H1 (cell line): ENCODE results near the gene MARK4. TPM values are rescaled to one million over a fixed set of nuclear protein-coding genes. Genes with fewer than 3 reads are reported as not detected.

ENCODE experiments used
- CTCF ChIA-PET: fragments of 300-600 bp; sonication (Branson Sonifier 250); formaldehyde crosslinking; loops from one replicate; lab custom pipeline; 2021; ENCODE audit not compliant: partially characterized antibody; lab: Charles Lee
- POLR2A ChIA-PET: fragments of 300-600 bp; sonication (Branson Sonifier 250); formaldehyde crosslinking; loops from one replicate; lab custom pipeline; 2021; ENCODE audit warnings: inconsistent platforms; ENCODE audit not compliant: partially characterized antibody; lab: Charles Lee
- DNase-seq, 2 experiments: peaks; one replicate each; pipeline versions ENCODE4 v3.0.0 to v3.0.0-alpha.2; 2010 to 2022; ENCODE audit warnings: low spot score in 2 of 2, low read depth in 1 of 2, mixed read lengths in 1 of 2
- FAIRE-seq: peaks from 2 replicates; lab custom pipeline; 2011; peaks lifted over from hg19 to GRCh38; lab: Jason Lieb, UNC
- H2AFZ ChIP-seq: 2 replicates; pipeline ENCODE4 v1.8.1; 2012; ENCODE audit warnings: low read length, inconsistent platforms
- H2AK5ac ChIP-seq: 2 replicates; pipeline ENCODE4 v1.6.1; 2013; ENCODE audit warnings: low read depth, low read length
- H2BK120ac ChIP-seq: replicated peaks from 2 replicates; pipeline ENCODE3; 2013; ENCODE audit warnings: low read depth, low read length, inconsistent platforms
- H2BK12ac ChIP-seq: 2 replicates; pipeline ENCODE4 v1.6.1; 2013; ENCODE audit warnings: low read depth, low read length
- H2BK15ac ChIP-seq: 2 replicates; pipeline ENCODE4 v1.6.1; 2013; ENCODE audit warnings: low read length
- H2BK20ac ChIP-seq: 2 replicates; pipeline ENCODE4 v1.6.1; 2013; ENCODE audit warnings: low read length
- H2BK5ac ChIP-seq: 2 replicates; pipeline ENCODE4 v1.6.1; 2013; ENCODE audit warnings: low read depth, low read length
- H3K14ac ChIP-seq: 2 replicates; pipeline ENCODE4 v1.6.1; 2013; ENCODE audit warnings: inconsistent platforms; ENCODE audit not compliant: insufficient read length
- H3K18ac ChIP-seq: 2 replicates; pipeline ENCODE4 v1.6.1; 2013; ENCODE audit warnings: low read length; ENCODE audit errors: extremely low read depth
- H3K23ac ChIP-seq: 2 replicates; pipeline ENCODE4 v1.6.1; 2013; ENCODE audit warnings: inconsistent platforms; ENCODE audit not compliant: insufficient read length
- H3K23me2 ChIP-seq: 2 replicates; pipeline ENCODE4 v1.6.1; 2013; ENCODE audit warnings: low read depth, low read length
- H3K27ac ChIP-seq: 2 replicates; pipeline ENCODE4 v1.6.1; 2011; ENCODE audit warnings: low read depth, low read length, inconsistent platforms
- H3K27me3 ChIP-seq, 4 experiments: replicated peaks in 1 of 4; 1 replicate in 1 of 4; 2 replicates in 3 of 4; pipeline versions ENCODE4 v1.6.1 to v1.8.1; 2011 to 2013; ENCODE audit warnings: low read length in 3 of 4, mild to moderate bottlenecking in 3 of 4, inconsistent platforms in 2 of 4, mixed read lengths in 2 of 4, moderate library complexity in 1 of 4; ENCODE audit not compliant: control insufficient read depth in 3 of 4, insufficient read depth in 3 of 4; ENCODE audit errors: extremely low read depth in 1 of 4
- H3K36me3 ChIP-seq, 4 experiments: 2 replicates each; pipeline versions ENCODE4 v1.6.1 to v1.8.1; 2011 to 2013; ENCODE audit warnings: mild to moderate bottlenecking in 4 of 4, low read length in 3 of 4, moderate library complexity in 2 of 4, control low read depth in 1 of 4, inconsistent platforms in 1 of 4; ENCODE audit not compliant: insufficient read depth in 4 of 4, control insufficient read depth in 2 of 4
- H3K4ac ChIP-seq: replicated peaks from 2 replicates; pipeline ENCODE3; 2013; ENCODE audit warnings: low read length, low read depth, mixed read lengths, inconsistent platforms; ENCODE audit not compliant: insufficient read length
- H3K4me1 ChIP-seq, 4 experiments: replicated peaks in 1 of 4; 1 replicate in 1 of 4; 2 replicates in 3 of 4; pipeline versions ENCODE4 v1.6.1 to v1.8.1; 2011 to 2013; ENCODE audit warnings: low read length in 3 of 4, inconsistent platforms in 2 of 4, mixed read lengths in 1 of 4; ENCODE audit not compliant: insufficient read depth in 4 of 4, control insufficient read depth in 3 of 4
- H3K4me2 ChIP-seq, 2 experiments: 2 replicates each; pipeline versions ENCODE4 v1.6.1 to v1.8.1; 2011 to 2013; ENCODE audit warnings: low read depth in 2 of 2, low read length in 2 of 2, control low read depth in 1 of 2, inconsistent platforms in 1 of 2, mild to moderate bottlenecking in 1 of 2; ENCODE audit not compliant: insufficient read depth in 1 of 2
- H3K4me3 ChIP-seq, 4 experiments: fragments of 200-600, 300-600 bp in 1 of 4; sonication (generic), shearing (Covaris generic), sonication (Bioruptor Twin) in 1 of 4; 2 replicates each; pipeline versions ENCODE4 v1.5.1 to v1.8.1; 2011 to 2016; ENCODE audit warnings: low read length in 4 of 4, low read depth in 3 of 4, control low read depth in 2 of 4, inconsistent platforms in 2 of 4, mild to moderate bottlenecking in 2 of 4, mixed read lengths in 1 of 4, moderate library complexity in 1 of 4; ENCODE audit not compliant: insufficient read depth in 2 of 4; ENCODE audit errors: extremely low read depth in 1 of 4
- H3K56ac ChIP-seq: replicated peaks from 2 replicates; pipeline ENCODE3; 2013; ENCODE audit warnings: low read depth, mild to moderate bottlenecking, mixed read lengths, low read length, inconsistent platforms; ENCODE audit not compliant: insufficient read length
- H3K79me1 ChIP-seq: 2 replicates; pipeline ENCODE4 v1.6.1; 2013; ENCODE audit warnings: low read depth, low read length, control low read depth
- H3K79me2 ChIP-seq, 2 experiments: 2 replicates each; pipeline versions ENCODE4 v1.6.1 to v1.8.1; 2012 to 2013; ENCODE audit warnings: low read length in 2 of 2, mild to moderate bottlenecking in 2 of 2, inconsistent platforms in 1 of 2; ENCODE audit not compliant: insufficient read depth in 2 of 2, control insufficient read depth in 1 of 2
- H3K9ac ChIP-seq, 4 experiments: replicated peaks in 1 of 4; 1 replicate in 1 of 4; 2 replicates in 3 of 4; pipeline versions ENCODE4 v1.6.1 to v1.8.1; 2011 to 2013; ENCODE audit warnings: low read depth in 3 of 4, low read length in 3 of 4, control low read depth in 2 of 4, mild to moderate bottlenecking in 2 of 4, moderate library complexity in 2 of 4, inconsistent platforms in 1 of 4; ENCODE audit errors: extremely low read depth in 1 of 4
- H3K9me3 ChIP-seq, 2 experiments: 2 replicates each; pipeline versions ENCODE4 v1.6.1 to v1.8.1; 2012 to 2013; ENCODE audit warnings: mild to moderate bottlenecking in 2 of 2, moderate library complexity in 2 of 2, control low read depth in 1 of 2, inconsistent platforms in 1 of 2, low read depth in 1 of 2, low read length in 1 of 2, mixed read lengths in 1 of 2; ENCODE audit not compliant: insufficient read depth in 2 of 2
- H4K20me1 ChIP-seq, 2 experiments: replicated peaks in 1 of 2; 2 replicates each; pipeline versions ENCODE3 to v1.8.1; 2011 to 2013; ENCODE audit warnings: inconsistent platforms in 2 of 2, low read length in 2 of 2, mild to moderate bottlenecking in 1 of 2; ENCODE audit not compliant: insufficient read depth in 2 of 2, control insufficient read depth in 1 of 2
- H4K5ac ChIP-seq: 2 replicates; pipeline ENCODE4 v1.6.1; 2013; ENCODE audit warnings: low read length, low read depth, mixed read lengths, inconsistent platforms; ENCODE audit not compliant: insufficient read length
- H4K8ac ChIP-seq: 2 replicates; pipeline ENCODE4 v1.8.0; 2013; ENCODE audit warnings: mild to moderate bottlenecking, moderate library complexity, low read length, inconsistent platforms; ENCODE audit not compliant: insufficient read depth; ENCODE audit errors: extremely low read depth
- H4K91ac ChIP-seq: replicated peaks from 2 replicates; pipeline ENCODE3; 2013; ENCODE audit warnings: low read length, mixed read lengths, inconsistent platforms; ENCODE audit not compliant: insufficient read length
- MAFK ChIP-seq: IDR thresholded peaks from 2 replicates; pipeline ENCODE4 v1.6.1; 2012; ENCODE audit warnings: low read depth, mild to moderate bottlenecking, improper control_type of control experiment, low read length
- WGBS, 2 experiments: shearing (Covaris generic) in 1 of 2; methylation state at CpG; one replicate each; pipeline versions ENCODE4 v1.1.6 to v1.1.7; 2013 to 2015; ENCODE audit warnings: low lambda C conversion rate in 2 of 2, mixed read lengths in 2 of 2, inconsistent platforms in 1 of 2, low coverage in 1 of 2, missing lambda C conversion rate in 1 of 2; ENCODE audit not compliant: insufficient replicate concordance in 2 of 2, insufficient coverage in 1 of 2, insufficient read length in 1 of 2; ENCODE audit errors: extremely low coverage in 1 of 2, missing lambda C conversion rate in 1 of 2; 5-methylcytosine and 5-hydroxymethylcytosine counted together
- polyA plus RNA-seq, 7 experiments: library from polyadenylated mRNA; depleted of rRNA in 3 of 7; stranded (reverse) in 5 of 7; unstranded in 2 of 7; fragments of >200 nt in 5 of 7; fragments of 200-250 nt in 2 of 7; gene quantifications; 1 replicate in 5 of 7; 2 replicates in 1 of 7; 4 replicates in 1 of 7; pipeline versions ENCODE4 v1.2.1 to v1.2.3, GENCODE V29; 2011 to 2013; ENCODE audit warnings: missing spikeins in 2 of 7, mixed read lengths in 2 of 7
- total RNA-seq: library from RNA; stranded (reverse); fragmentation: NEBNext Ultra II Directional; extraction: Animal tissue kit (Norgen Biotek cat#: 25700); gene quantifications from 2 replicates; pipeline ENCODE4 v1.2.1, GENCODE V29; 2021
- TF ChIP-seq, protein P1 (sequence below): IDR thresholded peaks from 2 replicates; pipeline ENCODE4 v1.6.1; 2011; ENCODE audit warnings: low read length, improper control_type of control experiment

Gene MARK4
- total and polyA plus RNA-seq, 2 of the 8 experiments (the other 6 are each of a cell fraction or from before 2014, with no cell fraction given) = 12.3 to 49.8 TPM

DNA sequence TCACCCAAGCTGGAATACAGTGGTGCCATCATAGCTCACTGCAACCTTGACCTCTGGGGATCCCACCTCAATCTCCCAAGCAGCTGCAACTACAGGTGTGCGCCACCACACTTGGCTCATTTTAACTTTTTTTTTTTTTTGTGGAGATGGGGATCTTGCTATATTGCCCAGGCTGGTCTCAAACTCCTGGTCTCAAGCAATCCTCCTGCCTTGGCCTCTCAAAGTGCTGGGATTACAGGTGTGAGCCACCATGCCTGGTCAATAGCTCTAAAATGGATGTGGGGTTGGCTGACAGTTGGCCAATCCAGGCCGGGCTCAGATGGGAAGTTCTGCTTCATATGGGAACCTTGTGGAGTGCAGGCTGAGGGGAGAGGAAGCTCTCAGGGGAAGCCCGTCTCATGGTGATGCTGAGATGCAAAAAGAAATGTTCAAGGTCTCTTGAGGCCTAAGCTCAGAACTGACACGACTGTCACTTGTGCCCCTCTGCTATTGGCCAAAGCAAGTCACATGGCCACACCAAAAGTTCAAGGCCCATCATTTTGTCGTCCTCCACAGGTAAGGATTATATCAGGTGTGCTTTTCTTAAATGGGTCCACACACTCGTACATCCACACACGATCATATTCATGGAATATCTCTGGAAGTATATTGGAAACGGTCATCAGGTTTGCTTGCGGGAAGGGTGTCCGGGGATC is 82.7 kb downstream of the MARK4 start:
- no peaks in the 10 kb centered on the region for H3K79me1 ChIP-seq
- H3K4ac ChIP-seq = no peak overlapping the region
- H3K27me3 ChIP-seq = no peaks in the 10 kb centered on the region
- H3K4me1 ChIP-seq = no peaks in the 10 kb centered on the region
- no peak overlapping the region for H3K14ac ChIP-seq
- H2BK5ac ChIP-seq = no peak overlapping the region
- H4K5ac ChIP-seq = no peak overlapping the region
- H3K4me3 ChIP-seq = no peak overlapping the region
- POLR2A ChIA-PET = interaction anchor here (0.6 to 1.4 kb wide), 5 partner anchors 12 to 64 kb away, joined by 3 to 5 read pairs (median 3); no protein-coding TSS in a partner anchor
- no peak overlapping the region for H3K27ac ChIP-seq
- CTCF ChIA-PET = interaction anchor here (0.6 to 7.3 kb wide), 8 partner anchors 13 to 359 kb away, joined by 3 to 60 read pairs (median 4); partner anchors contain the start of gene QPCTL
- no peak overlapping the region for H3K9ac ChIP-seq
- H3K23me2 ChIP-seq = no peaks in the 10 kb centered on the region
- H2AK5ac ChIP-seq = no peak overlapping the region
- H2BK12ac ChIP-seq = no peak overlapping the region
- no peak overlapping the region for H2BK20ac ChIP-seq
- no peak for TF ChIP-seq MAFK
- TF ChIP-seq, protein P1, sequence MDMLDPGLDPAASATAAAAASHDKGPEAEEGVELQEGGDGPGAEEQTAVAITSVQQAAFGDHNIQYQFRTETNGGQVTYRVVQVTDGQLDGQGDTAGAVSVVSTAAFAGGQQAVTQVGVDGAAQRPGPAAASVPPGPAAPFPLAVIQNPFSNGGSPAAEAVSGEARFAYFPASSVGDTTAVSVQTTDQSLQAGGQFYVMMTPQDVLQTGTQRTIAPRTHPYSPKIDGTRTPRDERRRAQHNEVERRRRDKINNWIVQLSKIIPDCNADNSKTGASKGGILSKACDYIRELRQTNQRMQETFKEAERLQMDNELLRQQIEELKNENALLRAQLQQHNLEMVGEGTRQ = peak; percentile 69
- H4K91ac ChIP-seq = no peak overlapping the region
- no peak overlapping the region for H3K56ac ChIP-seq
- no peak overlapping the region for H3K4me2 ChIP-seq
- H3K23ac ChIP-seq = no peak overlapping the region
- no peak overlapping the region for H3K18ac ChIP-seq
- no peak for DNase-seq
- no peak overlapping the region for H2BK15ac ChIP-seq
- no peaks in the 10 kb centered on the region for H3K36me3 ChIP-seq
- no peak overlapping the region for H2BK120ac ChIP-seq
- FAIRE-seq = no peak
- no peaks in the 10 kb centered on the region for H3K79me2 ChIP-seq
- no peaks in the 10 kb centered on the region for H4K20me1 ChIP-seq
- H2AFZ ChIP-seq = no peak overlapping the region; the same call in 1 of the 2 replicates
- whole genome bisulfite sequencing, 2 experiments = 85% methylated on average over 10 of the region's 10 CpGs; no CpG with 5 or more reads in 1 of the 2 experiments
- H4K8ac ChIP-seq = no peak overlapping the region
- H3K9me3 ChIP-seq = no peaks in the 10 kb centered on the region
